Endothelial cell of umbilical vein (primary cell): Measurements from ENCODE around the gene PTPRQ. TPM values are rescaled to one million over a fixed set of nuclear protein-coding genes. Genes with fewer than 3 reads are reported as not detected.

Experiments
- BruUV-seq: library from RNA; stranded (reverse); fragments of 400-500 nt; replicated peaks from 2 replicates; lab custom pipeline; 2021; lab: Mats Ljungman, UMichigan
- CTCF ChIA-PET: fragments of 300-600, 350-600 bp; sonication (Branson Sonifier 250); formaldehyde crosslinking; loops from one replicate; lab custom pipeline; 2021; ENCODE audit warnings: antibody characterized with exemption, inconsistent platforms; lab: Charles Lee
- POLR2A ChIA-PET: fragments of 300-600, 350-600 bp; sonication (Branson Sonifier 250); formaldehyde crosslinking; loops from one replicate; lab custom pipeline; 2021; ENCODE audit warnings: antibody characterized with exemption, inconsistent platforms; lab: Charles Lee
- DNase-seq: peaks from one replicate; pipeline ENCODE4 v3.0.0-alpha.2; 2011; ENCODE audit warnings: low read depth, low spot score
- FAIRE-seq: peaks from 2 replicates; lab custom pipeline; 2011; peaks lifted over from hg19 to GRCh38; lab: Jason Lieb, UNC
- H2AFZ ChIP-seq: 2 replicates; pipeline ENCODE4 v1.6.0; 2012; ENCODE audit warnings: low read depth, low read length, control low read depth, inconsistent platforms
- H3K27ac ChIP-seq: 2 replicates; pipeline ENCODE4 v1.5.1; 2011; ENCODE audit warnings: low read depth, mild to moderate bottlenecking, control low read depth, low read length, moderate library complexity; ENCODE audit not compliant: insufficient read depth
- H3K27me3 ChIP-seq, 2 experiments: 2 replicates each; pipeline versions ENCODE4 v1.6.0 to v1.6.1; 2011; ENCODE audit warnings: low read length in 2 of 2, mixed read lengths in 1 of 2; ENCODE audit not compliant: control insufficient read depth in 2 of 2, insufficient read depth in 2 of 2
- H3K36me3 ChIP-seq, 2 experiments: 2 replicates in 1 of 2; 3 replicates in 1 of 2; pipeline ENCODE4 v1.5.1; 2011; ENCODE audit warnings: low read length in 2 of 2, mild to moderate bottlenecking in 1 of 2, moderate library complexity in 1 of 2; ENCODE audit not compliant: control insufficient read depth in 2 of 2, insufficient read depth in 2 of 2; ENCODE audit errors: extremely low read depth in 1 of 2
- H3K4me1 ChIP-seq: 3 replicates; pipeline ENCODE4 v1.5.1; 2011; ENCODE audit warnings: mild to moderate bottlenecking, low read length; ENCODE audit not compliant: control insufficient read depth, insufficient read depth; ENCODE audit errors: extremely low read depth
- H3K4me2 ChIP-seq: 2 replicates; pipeline ENCODE4 v1.6.1; 2011; ENCODE audit warnings: low read length, control low read depth, mixed read lengths; ENCODE audit not compliant: insufficient read depth
- H3K4me3 ChIP-seq, 3 experiments: fragments of 200-600 bp in 1 of 3; sonication (generic), shearing (Covaris generic) in 1 of 3; replicated peaks in 1 of 3; 2 replicates each; pipeline ENCODE4 v1.5.1; 2011 to 2016; ENCODE audit warnings: control low read depth in 3 of 3, low read length in 3 of 3, mild to moderate bottlenecking in 2 of 3, inconsistent platforms in 1 of 3, low read depth in 1 of 3, moderate library complexity in 1 of 3; ENCODE audit not compliant: insufficient read depth in 1 of 3
- H3K79me2 ChIP-seq: 2 replicates; pipeline ENCODE4 v1.6.0; 2012; ENCODE audit warnings: low read length, inconsistent platforms; ENCODE audit not compliant: control insufficient read depth, insufficient read depth
- H3K9ac ChIP-seq: replicated peaks from 2 replicates; pipeline ENCODE3; 2011; ENCODE audit warnings: low read length, control low read depth; ENCODE audit not compliant: insufficient read depth; ENCODE audit errors: extremely low read depth
- H3K9me1 ChIP-seq: replicated peaks from 3 replicates; pipeline ENCODE4 v1.6.0; 2011; ENCODE audit warnings: mild to moderate bottlenecking, low read length; ENCODE audit not compliant: control insufficient read depth, insufficient read depth; ENCODE audit errors: extremely low read depth
- H3K9me3 ChIP-seq: replicated peaks from 2 replicates; pipeline ENCODE4 v1.5.1; 2012; ENCODE audit warnings: low read length, inconsistent platforms; ENCODE audit not compliant: control insufficient read depth, insufficient read depth
- H4K20me1 ChIP-seq: replicated peaks from 2 replicates; pipeline ENCODE3; 2011; ENCODE audit warnings: mild to moderate bottlenecking, low read length; ENCODE audit not compliant: control insufficient read depth, insufficient read depth; ENCODE audit errors: extremely low read depth
- CTCF ChIP-seq, 2 donors: IDR thresholded peaks; 1 replicate in 1 of 2; 2 replicates in 1 of 2; pipeline ENCODE4 v1.5.1; 2011; ENCODE audit warnings: low read length in 2 of 2, mild to moderate bottlenecking in 2 of 2, moderate library complexity in 2 of 2, control low read depth in 1 of 2, inconsistent platforms in 1 of 2, low read depth in 1 of 2; ENCODE audit not compliant: insufficient read depth in 1 of 2; ENCODE audit errors: extremely low read depth in 1 of 2
- FOS ChIP-seq: IDR thresholded peaks from 2 replicates; pipeline ENCODE4 v1.6.1; 2011; ENCODE audit warnings: mild to moderate bottlenecking, low read length, moderate library complexity, borderline replicate concordance; ENCODE audit not compliant: insufficient read depth
- GATA2 ChIP-seq: IDR thresholded peaks from 2 replicates; pipeline ENCODE4 v1.7.0; 2011; ENCODE audit warnings: low read depth, mild to moderate bottlenecking, moderate library complexity, mixed read lengths, low read length; ENCODE audit not compliant: insufficient read length, insufficient read depth
- JUN ChIP-seq: IDR thresholded peaks from 2 replicates; pipeline ENCODE4 v1.6.1; 2011; ENCODE audit warnings: borderline replicate concordance, low read depth; ENCODE audit not compliant: insufficient read length, insufficient read depth
- MAX ChIP-seq: IDR thresholded peaks from 2 replicates; pipeline ENCODE4 v1.6.1; 2011; ENCODE audit not compliant: insufficient read depth, insufficient read length
- MYC ChIP-seq: IDR thresholded peaks from one replicate; pipeline ENCODE4 v1.6.1; 2011; ENCODE audit warnings: mild to moderate bottlenecking, low read depth, low read length
- POLR2A ChIP-seq: IDR thresholded peaks from 2 replicates; pipeline ENCODE4 v1.6.1; 2012; ENCODE audit warnings: low read depth, mild to moderate bottlenecking, control low read depth, low read length
- POLR2AphosphoS5 ChIP-seq: IDR thresholded peaks from 2 replicates; pipeline ENCODE4 v1.6.1; 2012; ENCODE audit warnings: low read depth, mild to moderate bottlenecking, control low read depth, low read length, moderate library complexity; ENCODE audit not compliant: insufficient read depth
- dilution Hi-C: fragments of 300-500 bp; cut with MboI; formaldehyde crosslinking; loops from one replicate; pipeline ENCODE4 v1.15.0; 2019; ENCODE audit warnings: low sequenced_read_pairs; ENCODE audit not compliant: extremely low pct_ligation_motif_present
- intact Hi-C: fragments of 100-400 bp; cut with micrococcal nuclease; formaldehyde crosslinking; loops from one replicate; pipeline ENCODE4 v1.10.0; 2022
- polyA plus RNA-seq, 4 experiments: library from polyadenylated mRNA; depleted of rRNA in 3 of 4; stranded (reverse) in 3 of 4; unstranded in 1 of 4; fragments of >200 nt; gene quantifications; 2 replicates each; pipeline versions ENCODE4 v1.2.1 to v1.2.3, GENCODE V29; 2011 to 2012; ENCODE audit warnings: missing spikeins in 1 of 4
- total RNA-seq: library from RNA; stranded (reverse); gene quantifications from 2 replicates; pipeline ENCODE4 v1.2.3, GENCODE V29; 2021

Gene PTPRQ
- total and polyA plus RNA-seq, 2 donors (not counting 3 experiments of a cell fraction or from before 2014, with no cell fraction given): not detected

GRCh38 chr12:80441921-80442320 is 2.1 kb upstream of the PTPRQ start:
- H2AFZ ChIP-seq: peak overlapping the region; percentile 50
- no peak overlapping the region for H3K4me2 ChIP-seq
- H3K36me3 ChIP-seq: no peaks in the 10 kb centered on the region
- H3K9ac ChIP-seq: no peak overlapping the region
- no peaks in the 10 kb centered on the region for H3K27me3 ChIP-seq
- intact Hi-C loops: no loop called here
- no peaks in the 10 kb centered on the region for H3K9me3 ChIP-seq
- DNase-seq: peak; percentile 58
- ChIA-PET CTCF (interaction anchor here (0.9 kb wide), 1 partner anchor 20 kb away, joined by 3 read pairs; no protein-coding TSS in a partner anchor), POLR2A (no interaction called here)
- peaks cover 6% of the 10 kb centered on the region for H3K4me1 ChIP-seq
- dilution Hi-C loops: no loop called here
- no peaks in the 10 kb centered on the region for H3K9me1 ChIP-seq
- H3K79me2 ChIP-seq: no peaks in the 10 kb centered on the region
- FAIRE-seq: no peak
- no peak overlapping the region for H3K27ac ChIP-seq
- H4K20me1 ChIP-seq: no peaks in the 10 kb centered on the region
- TF ChIP-seq POLR2AphosphoS5 (no peak), GATA2 (peak; percentile 59)
- no peak overlapping the region for H3K4me3 ChIP-seq
- no TSS peak for BruUV-seq

- intact Hi-C loops (no loop called here), dilution Hi-C loops (no loop called here)
- Histone ChIP-seq H3K9ac (no peak overlapping the region), H3K9me1 (no peaks in the 10 kb centered on the region), H3K27ac (no peak overlapping the region), H3K4me3 (no peak overlapping the region), H3K27me3 (no peaks in the 10 kb centered on the region), H3K4me2 (peak overlapping the region; percentile 35), H4K20me1 (no peaks in the 10 kb centered on the region), H3K9me3 (no peaks in the 10 kb centered on the region), H3K4me1 (peaks cover 6% of the 10 kb centered on the region), H3K79me2 (no peaks in the 10 kb centered on the region), H3K36me3 (no peaks in the 10 kb centered on the region), H2AFZ (peak overlapping the region; percentile 50)
- DNase-seq: peak; percentile 90
- ChIA-PET CTCF (no interaction called here), POLR2A (no interaction called here)
- FAIRE-seq: no peak
- TF ChIP-seq MYC (no peak), POLR2A (no peak), JUN (no peak), CTCF (IDR thresholded peaks at IDR 0.05; ENCODE audit: extremely low read depth in 1 of 2, insufficient read depth in 1 of 2, low read depth in 1 of 2, low read length in 2 of 2) (no peak), MAX (no peak), FOS (no peak), GATA2 (peak; percentile 69)
- BruUV-seq: no TSS peak
Measured at GRCh38 chr12:80442426-80443222, 1.4 kb upstream of the PTPRQ start.
